Stimulated activated CD4-positive, alpha-beta T cell treated with anti-CD3 and anti-CD28 coated beads, Interleukin-2, amount 100 ng/mL, for 4 hours (primary cell): ENCODE data around the gene PARP9.

Source experiments
- DNase-seq: peaks from one replicate; pipeline ENCODE4 v3.0.0-alpha.2; 2020; ENCODE audit warnings: low read depth

Gene PARP9

DNA sequence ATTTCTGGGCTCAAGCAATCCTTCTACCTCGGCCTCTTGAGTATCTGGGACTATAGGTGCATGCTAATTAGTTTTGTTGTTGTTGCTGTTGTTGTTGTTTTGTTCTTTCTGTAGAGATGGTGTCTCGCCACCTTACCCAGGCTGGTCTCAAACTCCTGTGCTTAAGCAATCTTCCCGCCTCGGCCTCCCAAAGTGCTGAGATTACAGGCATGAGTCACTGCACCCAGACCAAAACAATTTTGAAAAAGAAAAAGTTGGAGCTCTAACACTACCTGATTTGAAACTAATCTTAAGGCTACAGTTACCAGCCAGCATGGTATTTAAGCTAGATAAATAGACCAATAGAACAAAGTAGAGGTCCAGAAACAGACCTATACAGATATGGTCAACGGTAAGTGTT lies 79.1 kb downstream of the PARP9 start:
- DNase-seq, result no peak

DNA sequence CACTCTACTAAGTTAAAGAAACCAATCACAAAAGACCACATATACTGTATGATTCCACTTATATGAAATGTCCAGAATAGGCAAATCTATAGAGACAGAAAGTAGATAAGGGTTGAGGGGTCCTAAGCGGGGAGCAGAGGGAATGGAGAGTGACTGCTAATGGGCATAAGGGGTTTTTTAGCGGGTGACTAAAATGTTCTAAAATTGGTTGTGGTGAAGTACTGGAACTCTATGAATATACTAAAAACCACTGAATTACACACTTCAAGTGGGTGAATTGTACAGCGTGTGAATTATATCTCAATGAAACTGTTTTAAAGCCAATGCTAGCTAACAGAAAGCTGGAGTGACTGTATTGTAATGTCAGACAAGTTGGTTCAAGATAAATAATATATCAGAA lies 82.7 kb downstream of the PARP9 start:
- no peak for DNase-seq
